Measurements from ENCODE around the gene GNB4. TPM values are rescaled to one million over a fixed set of nuclear protein-coding genes. Genes with fewer than 3 reads are reported as not detected.

GNB4 gene
- total RNA-seq, 1 experiment from 2014 or later = 26.7 TPM

GRCh38 chr3:179369621-179370020, 81.6 kb downstream of the GNB4 start:
- no peak for ATAC-seq
- intact Hi-C loops (cut with micrococcal nuclease; ENCODE audit: unreplicated experiment) (no loop called here), in situ Hi-C loops (cut with HindIII; ENCODE audit: low pct_unique_long_range_greater_than_20kb, low sequenced_read_pairs) (no loop called here)
- no peak for DNase-seq (ENCODE audit: low read depth, low spot score)
- Histone ChIP-seq H3K9me3 (ENCODE audit: control insufficient read depth, insufficient read depth, low read depth, low read length) (no peaks in the 10 kb centered on the region), H3K36me3 (ENCODE audit: control insufficient read depth, insufficient read depth, low read length) (peaks cover 21% of the 10 kb centered on the region), H3K27me3 (ENCODE audit: control insufficient read depth, insufficient read depth, low read length) (no peaks in the 10 kb centered on the region), H3K27ac (ENCODE audit: low read length) (no peak overlapping the region), H3K4me3 (ENCODE audit: low read depth in 2 of 2, low read length in 2 of 2) (no peak overlapping the region), H3K4me1 (ENCODE audit: control insufficient read depth, insufficient read depth, low read length) (no peaks in the 10 kb centered on the region)
- no TSS peak for BruUV-seq (replicated peaks)
- POLR2A ChIA-PET = no interaction called here
- no peak for TF ChIP-seq SIN3A (IDR thresholded peaks at IDR 0.05; ENCODE audit: borderline replicate concordance, insufficient read depth, low read depth, low read length)
- TF ChIP-seq TCF7L2 (IDR thresholded peaks at IDR 0.05; ENCODE audit: low read depth, low read length) = no peak
- TF ChIP-seq CTCF (IDR thresholded peaks at IDR 0.05) = no peak
- no peak for TF ChIP-seq POLR2AphosphoS5 (IDR thresholded peaks at IDR 0.05; ENCODE audit: low read depth, low read length)
- TF ChIP-seq REST (IDR thresholded peaks at IDR 0.05; ENCODE audit: insufficient read depth in 1 of 2, low read depth in 2 of 2, low read length in 1 of 2) = no peak
- CTCF ChIA-PET = no interaction called here

- in situ Hi-C loops (cut with HindIII; ENCODE audit: low pct_unique_long_range_greater_than_20kb, low sequenced_read_pairs) = no loop called here
- CTCF ChIA-PET = no interaction called here
- no peak for ATAC-seq
These were observed 87.9 kb downstream of the GNB4 start for GRCh38 chr3:179363332-179363731.

More at GRCh38 chr3:179363332-179363731, 87.9 kb downstream of the GNB4 start:
- H3K4me3 ChIP-seq (ENCODE audit: low read depth in 2 of 2, low read length in 2 of 2) = no peak overlapping the region
- intact Hi-C loops (cut with micrococcal nuclease; ENCODE audit: unreplicated experiment) = no loop called here
- BruUV-seq (replicated peaks) = no TSS peak
- H3K27me3 ChIP-seq (ENCODE audit: control insufficient read depth, insufficient read depth, low read length) = no peaks in the 10 kb centered on the region
- H3K4me1 ChIP-seq (ENCODE audit: control insufficient read depth, insufficient read depth, low read length) = no peaks in the 10 kb centered on the region
- POLR2A ChIA-PET = no interaction called here
- H3K27ac ChIP-seq (ENCODE audit: low read length) = no peak overlapping the region
- no peaks in the 10 kb centered on the region for H3K9me3 ChIP-seq (ENCODE audit: control insufficient read depth, insufficient read depth, low read depth, low read length)
- TF ChIP-seq POLR2AphosphoS5 (IDR thresholded peaks at IDR 0.05; ENCODE audit: low read depth, low read length) (no peak), SIN3A (IDR thresholded peaks at IDR 0.05; ENCODE audit: borderline replicate concordance, insufficient read depth, low read depth, low read length) (no peak), TCF7L2 (IDR thresholded peaks at IDR 0.05; ENCODE audit: low read depth, low read length) (no peak), REST (IDR thresholded peaks at IDR 0.05; ENCODE audit: insufficient read depth in 1 of 2, low read depth in 2 of 2, low read length in 1 of 2) (no peak), CTCF (IDR thresholded peaks at IDR 0.05) (no peak)
- peaks cover 29% of the 10 kb centered on the region for H3K36me3 ChIP-seq (ENCODE audit: control insufficient read depth, insufficient read depth, low read length)
- no peak for DNase-seq (ENCODE audit: low read depth, low spot score)

All from Panc1 (cell line).